GM21367 (cell line): ENCODE results near the gene GUCA2B.

Source experiments
- ATAC-seq: cut with Tn5 transposase; IDR thresholded peaks from one replicate; pipeline ENCODE4 v1.9.1; 2021; ENCODE audit not compliant: unreplicated experiment

Gene GUCA2B

GRCh38 chr1:42142894-42143675 lies 10.1 kb upstream of the GUCA2B start:
- no peak for ATAC-seq

DNA sequence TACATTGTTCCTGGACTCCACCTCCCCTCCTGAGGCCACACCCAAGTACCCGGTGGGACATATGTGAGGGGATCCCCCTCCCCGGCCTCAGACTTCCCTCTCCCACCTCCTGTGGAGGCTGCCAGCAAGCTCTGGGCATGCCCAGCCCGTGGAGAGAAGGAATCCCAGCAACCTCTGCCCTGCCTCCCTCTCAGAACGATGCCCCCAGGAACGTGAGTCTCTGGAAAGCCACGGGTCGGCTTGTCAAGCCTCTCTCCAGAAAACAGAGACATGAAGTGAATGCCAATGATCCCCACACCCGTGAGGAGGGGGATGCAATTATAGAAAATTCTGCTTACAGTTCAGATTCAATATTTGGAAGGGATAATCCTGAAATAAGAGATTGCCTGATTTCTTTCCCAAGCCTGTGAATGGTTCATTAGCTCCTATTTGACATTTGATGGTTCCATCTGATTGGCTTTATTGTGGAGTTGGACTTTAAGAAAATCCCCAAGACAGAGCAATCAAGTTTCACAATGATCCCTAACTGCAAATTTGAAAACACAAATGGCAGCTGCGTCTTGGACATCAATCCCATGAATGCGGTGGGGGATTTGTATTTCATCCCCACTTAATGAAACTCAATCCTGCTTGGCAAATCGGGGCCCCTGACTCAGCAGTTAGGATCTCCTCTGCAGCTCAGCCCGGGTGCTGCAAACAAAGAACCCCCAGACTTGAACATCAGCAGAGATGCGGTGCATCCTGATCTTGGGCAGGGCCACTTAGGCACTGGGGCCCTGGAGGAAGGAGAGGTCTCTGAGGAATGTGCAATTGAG lies 9.1 kb upstream of the GUCA2B start:
- ATAC-seq, result no peak

DNA sequence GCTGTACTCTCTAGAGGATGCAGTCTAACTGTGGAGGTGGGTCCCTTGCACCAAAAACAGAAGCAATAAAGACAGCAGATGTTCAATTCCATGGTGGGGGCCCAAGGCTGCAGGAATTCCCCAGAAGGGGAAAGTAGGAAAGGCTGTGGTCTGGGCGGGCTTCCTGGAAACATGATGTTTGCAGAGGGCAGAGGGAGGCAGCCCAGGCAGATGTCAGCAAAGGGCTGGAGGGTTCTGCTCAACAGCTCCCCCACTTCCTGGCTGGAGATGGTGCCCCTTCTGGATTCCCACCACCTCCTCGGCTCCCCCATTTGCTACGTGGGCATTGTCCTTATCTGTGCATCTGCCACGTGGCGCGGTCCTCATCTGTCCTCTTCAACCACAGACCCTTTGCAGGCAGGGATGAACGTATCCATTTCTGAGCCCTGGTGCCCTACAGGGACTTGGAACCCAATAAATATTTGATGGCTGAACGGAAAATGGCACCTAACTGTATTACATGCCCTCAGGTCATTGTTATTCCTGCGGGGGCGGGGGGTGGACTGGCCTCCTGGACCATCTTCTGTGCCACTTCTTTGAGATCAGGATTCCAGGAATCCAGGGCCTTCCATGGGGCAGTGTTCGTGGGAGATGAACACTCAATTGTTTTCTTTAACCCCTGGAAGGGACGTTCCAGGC lies 8.4 kb upstream of the GUCA2B start:
- no peak for ATAC-seq

- ATAC-seq, result no peak
Measured at GRCh38 chr1:42145389-42145716, 7.9 kb upstream of the GUCA2B start.

DNA sequence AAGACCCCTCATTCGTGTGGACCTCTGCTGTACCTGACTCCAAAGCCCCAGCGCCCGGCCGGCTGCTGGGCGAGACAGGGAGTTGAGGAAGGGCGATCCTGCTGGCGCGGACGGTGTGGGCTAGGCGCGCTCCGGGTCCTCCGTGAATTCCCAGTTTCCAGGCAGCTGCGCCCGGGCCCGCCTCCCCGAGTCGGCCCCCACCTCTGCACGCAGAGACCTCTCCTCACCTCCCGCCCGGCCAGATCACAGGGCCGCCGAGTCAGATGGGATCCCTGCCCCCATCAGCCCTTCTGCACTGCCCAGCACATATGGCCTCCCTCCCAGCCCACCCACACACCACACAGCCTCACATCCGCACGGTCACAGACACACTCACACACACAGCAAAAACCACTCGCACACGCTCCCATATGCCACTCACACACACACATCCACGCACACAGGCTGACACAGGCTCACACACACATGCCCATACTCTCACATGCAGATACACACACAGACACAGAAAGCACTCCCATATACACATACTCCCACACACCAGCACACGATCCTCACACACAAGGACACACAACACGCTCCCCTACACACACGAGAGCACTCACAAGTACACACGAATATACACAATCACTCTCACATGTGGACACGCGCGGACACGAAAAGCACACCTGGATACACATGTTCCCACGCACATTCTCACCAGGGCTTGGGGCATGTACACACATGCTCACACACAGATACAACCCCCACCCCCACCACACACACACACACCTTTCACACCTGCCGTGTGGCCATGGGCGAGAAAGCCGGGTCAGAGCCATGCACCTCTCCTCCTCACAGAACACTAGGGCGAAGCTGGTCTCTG lies 7.2 kb upstream of the GUCA2B start:
- ATAC-seq, result no peak

DNA sequence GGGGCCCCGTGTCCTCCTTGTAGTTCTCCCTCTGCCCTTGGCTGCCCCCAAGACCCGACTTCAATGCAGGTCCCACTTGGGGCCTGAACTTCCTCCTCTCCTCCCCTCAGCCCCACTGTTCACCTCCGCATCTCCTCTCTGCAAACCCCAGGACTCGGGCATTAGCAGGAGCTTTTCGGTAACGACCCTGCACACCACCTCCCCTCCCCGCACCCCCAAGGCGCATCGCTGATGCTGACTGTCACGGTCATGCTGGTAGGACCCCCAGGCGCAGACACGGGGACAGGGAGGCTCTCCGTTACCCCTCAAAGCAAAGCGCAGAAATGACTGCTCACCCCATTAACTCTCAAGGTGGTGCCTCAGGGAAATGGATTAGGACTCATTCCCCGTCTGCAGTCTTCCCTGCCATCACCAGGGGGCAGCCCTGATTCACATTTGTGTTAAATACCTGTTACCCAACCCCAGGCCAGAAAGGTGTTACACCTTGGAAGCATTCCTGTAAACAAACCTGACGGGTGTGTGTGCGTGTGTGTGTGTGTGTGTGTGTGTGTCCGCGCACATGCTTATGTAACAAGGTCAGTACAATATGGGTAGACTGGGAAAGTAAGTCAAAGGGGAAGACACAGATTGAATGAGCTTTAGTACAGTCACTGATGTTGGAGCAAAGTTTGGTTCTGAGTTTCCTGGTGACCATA lies 6.4 kb upstream of the GUCA2B start:
- ATAC-seq, result no peak

- ATAC-seq, result no peak
Measured at GRCh38 chr1:42148166-42148565, 5.0 kb upstream of the GUCA2B start.

DNA sequence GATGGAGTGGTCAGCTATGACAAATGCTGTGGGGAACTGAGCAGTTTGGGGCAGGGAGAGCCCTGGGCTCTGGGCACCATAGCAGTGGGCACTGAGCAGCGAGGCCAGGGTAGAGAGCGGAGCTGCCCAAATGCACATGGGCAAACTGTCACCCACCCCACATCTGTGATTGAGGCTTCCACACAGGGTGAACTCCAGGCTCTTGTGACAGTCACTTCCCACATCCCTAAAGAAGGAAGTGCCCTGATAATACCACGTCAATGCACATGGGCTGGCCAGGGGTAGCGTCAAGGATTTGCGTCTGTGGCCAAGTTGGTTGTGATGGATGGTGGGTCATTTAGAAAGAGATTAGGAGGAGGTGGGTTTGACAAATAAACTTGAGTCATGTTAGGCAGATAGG lies 2.6 kb upstream of the GUCA2B start:
- no peak for ATAC-seq

DNA sequence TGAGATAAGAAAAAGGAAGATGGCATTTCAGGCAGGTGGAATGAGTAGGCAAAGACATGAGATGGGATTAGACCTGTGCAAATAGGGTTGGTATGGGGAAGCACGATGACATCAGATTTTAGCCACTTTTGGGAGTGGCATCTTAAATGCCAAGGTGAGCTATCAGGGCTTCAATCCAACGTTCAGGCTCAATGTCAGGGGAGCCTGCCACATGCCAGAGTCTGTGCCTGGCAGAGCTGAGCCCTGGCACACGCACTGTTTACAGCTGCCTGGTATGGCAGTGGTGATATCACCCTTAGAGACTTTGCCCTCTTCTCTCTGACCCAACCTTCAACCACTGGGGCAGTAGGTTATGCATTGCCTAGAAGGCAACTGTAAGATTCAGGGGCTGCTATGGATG lies 1.1 kb upstream of the GUCA2B start:
- ATAC-seq, result no peak

GRCh38 chr1:42153624-42154023 lies 414 bp downstream of the GUCA2B start:
- ATAC-seq, result no peak

GRCh38 chr1:42154685-42155084 lies 1.5 kb downstream of the GUCA2B start:
- ATAC-seq, result no peak

- no peak for ATAC-seq
Measured at GRCh38 chr1:42155362-42155761, 2.2 kb downstream of the GUCA2B start.

GRCh38 chr1:42157667-42158066 lies 4.5 kb downstream of the GUCA2B start:
- ATAC-seq, result no peak

DNA sequence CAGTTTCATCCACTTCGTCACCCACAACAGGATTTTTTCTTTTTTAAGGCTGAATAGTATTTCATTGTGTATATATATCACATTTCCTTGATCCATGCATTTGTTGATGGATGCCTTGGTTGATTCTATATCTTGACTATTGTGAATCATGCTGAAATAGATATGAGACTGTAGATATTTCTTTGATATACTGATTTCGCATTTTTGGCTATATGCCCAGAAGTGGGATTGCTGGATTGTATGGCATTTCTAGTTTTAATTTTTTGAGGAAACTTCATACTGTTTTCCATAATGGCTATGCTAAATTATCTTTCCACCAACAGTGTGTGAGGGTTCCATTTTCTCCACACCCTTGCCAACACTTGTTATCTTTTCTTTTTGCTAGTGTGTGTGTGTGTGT lies 5.0 kb downstream of the GUCA2B start:
- no peak for ATAC-seq

- no peak for ATAC-seq
Measured at GRCh38 chr1:42162181-42162580, 9.0 kb downstream of the GUCA2B start.

DNA sequence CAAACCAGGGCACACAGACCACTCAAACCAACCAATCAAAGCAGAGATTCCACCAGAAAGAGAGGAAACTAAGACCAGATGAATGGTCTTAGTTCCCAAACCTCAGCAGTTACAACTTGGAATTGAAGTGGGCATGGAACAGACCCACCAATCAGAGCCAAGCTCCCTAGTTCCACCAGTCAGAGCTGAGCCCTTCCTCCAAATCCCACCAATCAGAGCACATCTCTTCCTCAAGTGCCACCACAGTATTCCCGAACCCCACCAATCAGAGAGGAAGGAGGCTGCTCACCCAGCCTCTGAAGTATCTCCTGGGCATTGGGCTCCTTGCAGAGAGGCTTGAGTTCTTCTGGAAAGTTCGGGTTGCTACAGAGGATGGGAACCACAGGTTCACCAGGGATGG lies 9.9 kb downstream of the GUCA2B start:
- no peak for ATAC-seq

GRCh38 chr1:42163536-42164503 lies 10.6 kb downstream of the GUCA2B start:
- ATAC-seq, result no peak

DNA sequence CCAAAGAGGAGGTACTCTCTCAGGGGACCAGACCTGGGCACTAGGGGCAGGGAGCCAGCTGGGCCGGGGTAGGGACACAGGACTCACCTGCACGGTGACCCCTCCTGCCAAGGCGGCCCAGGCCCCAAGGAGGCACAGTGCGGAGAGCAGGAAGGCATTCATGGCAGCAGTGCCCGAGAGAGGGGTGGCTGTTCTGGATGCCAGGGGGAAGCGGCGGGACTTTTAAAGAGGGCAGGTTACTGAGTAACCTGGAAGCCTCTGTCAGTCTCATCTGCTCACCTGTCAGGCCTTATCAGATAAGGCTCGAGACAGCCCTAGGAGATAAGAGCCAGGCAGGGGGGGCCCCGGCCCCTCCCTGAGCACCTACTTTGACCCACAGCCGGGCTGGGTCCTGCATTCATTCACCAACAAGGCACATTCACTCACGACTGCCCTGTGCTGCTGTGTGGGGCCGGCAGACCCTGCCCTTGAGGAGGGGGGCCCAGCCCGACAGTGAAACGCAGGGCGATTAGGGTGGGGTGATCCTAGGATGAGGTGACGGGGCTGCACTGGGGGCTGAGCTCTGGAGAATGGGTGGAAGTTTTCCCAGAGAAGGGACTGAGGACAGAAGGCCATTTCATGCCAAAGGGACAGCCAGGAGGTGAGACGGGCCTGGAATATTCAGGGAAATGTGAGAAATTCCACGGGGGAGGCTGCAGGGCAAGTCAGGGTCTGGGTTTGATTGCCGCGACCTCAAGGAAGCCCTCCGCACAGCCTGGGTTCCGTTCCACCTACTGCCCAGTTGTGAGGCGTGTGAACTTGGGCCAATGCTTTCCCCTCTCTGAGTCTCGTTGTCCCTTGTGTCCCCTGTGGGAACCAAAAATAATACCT lies 11.6 kb downstream of the GUCA2B start, which contains the start of gene GUCA2A:
Gene GUCA2A (minus strand): TSS at position 195 of the 870 bp plus-strand sequence. CDS start 33 bp downstream, at position 162.
- ATAC-seq, result no peak
